Measurements from ENCODE around the gene BRICD5. TPM values are rescaled to one million over a fixed set of nuclear protein-coding genes. Genes with fewer than 3 reads are reported as not detected.

The BRICD5 gene
- total and polyA plus RNA-seq, 2 donors (not counting 1 experiment from before 2014, with no cell fraction given): 0.23 to 1.5 TPM

GRCh38 chr16:2196162-2196980 is 14.3 kb downstream of the BRICD5 start, which contains the start of gene CASKIN1:
Gene CASKIN1, minus strand, starts transcription at chr16:2196605. Its CDS starts 173 bp downstream, at chr16:2196432.
- Histone ChIP-seq H3K27ac (ENCODE audit: insufficient read depth, low read length) (no peak within 1 kb of the TSS), H3K4me3 (replicated peaks in 1 of 4; ENCODE audit: control extremely low read depth in 1 of 4, insufficient read depth in 1 of 4, low read depth in 3 of 4, low read length in 4 of 4) (peak within 1 kb of the TSS in 1 of 4 experiments; percentile 32), H3K4me1 (ENCODE audit: control insufficient read depth, extremely low read depth, insufficient read depth, low read length) (no peaks in the 10 kb centered on the region), H2AFZ (ENCODE audit: low read length) (no peak within 1 kb of the TSS), H3K4me2 (ENCODE audit: extremely low read depth, insufficient read depth, low read length) (peak within 1 kb of the TSS; percentile 13), H3K9me3 (ENCODE audit: control insufficient read depth, insufficient read depth, low read depth, low read length) (no peaks in the 10 kb centered on the region), H4K20me1 (ENCODE audit: control insufficient read depth, extremely low read depth, insufficient read depth, low read length) (no peaks in the 10 kb centered on the region), H3K9ac (ENCODE audit: insufficient read depth, low read length) (no peak within 1 kb of the TSS), H3K27me3 (ENCODE audit: control insufficient read depth, insufficient read depth, low read length) (peaks cover 45% of the 10 kb centered on the region), H3K36me3 (ENCODE audit: control insufficient read depth, insufficient read depth, low read length) (no peaks in the 10 kb centered on the region), H3K79me2 (ENCODE audit: control insufficient read depth, insufficient read depth, low read length) (no peaks in the 10 kb centered on the region)
- DNase-seq (ENCODE audit: low read depth in 2 of 2): peak in 1 of 2 donors; percentile 15
- TF ChIP-seq EZH2 (IDR thresholded peaks at IDR 0.05; ENCODE audit: low read length, missing control alignments): no peak
- no peak for TF ChIP-seq CTCF (conservative IDR thresholded peaks at IDR 0.05 in 1 of 2, IDR thresholded peaks at IDR 0.05 in 1 of 2; ENCODE audit: low read depth in 1 of 2, low read length in 2 of 2)

- no peak for DNase-seq (ENCODE audit: low read depth in 2 of 2)
- Histone ChIP-seq H3K4me3 (replicated peaks in 1 of 4; ENCODE audit: control extremely low read depth in 1 of 4, insufficient read depth in 1 of 4, low read depth in 3 of 4, low read length in 4 of 4) (peak overlapping the region in 1 of 4 experiments; percentile 32), H3K4me2 (ENCODE audit: extremely low read depth, insufficient read depth, low read length) (peak overlapping the region; percentile 13)
These were observed 15.1 kb downstream of the BRICD5 start for GRCh38 chr16:2195322-2196161.

More at GRCh38 chr16:2195322-2196161, 15.1 kb downstream of the BRICD5 start:
- H3K9me3 ChIP-seq (ENCODE audit: control insufficient read depth, insufficient read depth, low read depth, low read length): no peaks in the 10 kb centered on the region
- H3K4me1 ChIP-seq (ENCODE audit: control insufficient read depth, extremely low read depth, insufficient read depth, low read length): no peaks in the 10 kb centered on the region
- H4K20me1 ChIP-seq (ENCODE audit: control insufficient read depth, extremely low read depth, insufficient read depth, low read length): no peaks in the 10 kb centered on the region
- H3K36me3 ChIP-seq (ENCODE audit: control insufficient read depth, insufficient read depth, low read length): no peaks in the 10 kb centered on the region
- H3K27ac ChIP-seq (ENCODE audit: insufficient read depth, low read length): no peak overlapping the region
- H2AFZ ChIP-seq (ENCODE audit: low read length): no peak overlapping the region
- no peak for TF ChIP-seq CTCF (conservative IDR thresholded peaks at IDR 0.05 in 1 of 2, IDR thresholded peaks at IDR 0.05 in 1 of 2; ENCODE audit: low read depth in 1 of 2, low read length in 2 of 2)
- peak; percentile 92 for TF ChIP-seq EZH2 (IDR thresholded peaks at IDR 0.05; ENCODE audit: low read length, missing control alignments)
- peaks cover 45% of the 10 kb centered on the region for H3K27me3 ChIP-seq (ENCODE audit: control insufficient read depth, insufficient read depth, low read length)
- no peaks in the 10 kb centered on the region for H3K79me2 ChIP-seq (ENCODE audit: control insufficient read depth, insufficient read depth, low read length)
- H3K9ac ChIP-seq (ENCODE audit: insufficient read depth, low read length): no peak overlapping the region

All from fibroblast of lung (primary cell).